ENCODE measurements around the gene TCF3. TPM values are rescaled to one million over a fixed set of nuclear protein-coding genes. Genes with fewer than 3 reads are reported as not detected.
"Not testable (repeated sequence)": the region's sequence is repeated elsewhere in the genome, so short reads cannot be mapped to it uniquely, and the experiment has no call there.

TCF3 gene
- total and polyA plus RNA-seq, 9 donors: 17.0 to 85.3 (median 60.7) TPM

- Histone ChIP-seq H3K27me3 (no peaks in the 10 kb centered on the region), H3K4me1 (ENCODE audit: insufficient read depth) (no peaks in the 10 kb centered on the region), H3K9me3 (peaks cover 0 to 4% of the 10 kb centered on the region in 2 donors), H3K4me3 (no peak overlapping the region), H3K36me3 (no peaks in the 10 kb centered on the region), H3K27ac (no peak overlapping the region)
- no peak for TF ChIP-seq EP300 (IDR thresholded peaks at IDR 0.05)
- no peak for TF ChIP-seq POLR2A (IDR thresholded peaks at IDR 0.05)
- TF ChIP-seq, protein P1, sequence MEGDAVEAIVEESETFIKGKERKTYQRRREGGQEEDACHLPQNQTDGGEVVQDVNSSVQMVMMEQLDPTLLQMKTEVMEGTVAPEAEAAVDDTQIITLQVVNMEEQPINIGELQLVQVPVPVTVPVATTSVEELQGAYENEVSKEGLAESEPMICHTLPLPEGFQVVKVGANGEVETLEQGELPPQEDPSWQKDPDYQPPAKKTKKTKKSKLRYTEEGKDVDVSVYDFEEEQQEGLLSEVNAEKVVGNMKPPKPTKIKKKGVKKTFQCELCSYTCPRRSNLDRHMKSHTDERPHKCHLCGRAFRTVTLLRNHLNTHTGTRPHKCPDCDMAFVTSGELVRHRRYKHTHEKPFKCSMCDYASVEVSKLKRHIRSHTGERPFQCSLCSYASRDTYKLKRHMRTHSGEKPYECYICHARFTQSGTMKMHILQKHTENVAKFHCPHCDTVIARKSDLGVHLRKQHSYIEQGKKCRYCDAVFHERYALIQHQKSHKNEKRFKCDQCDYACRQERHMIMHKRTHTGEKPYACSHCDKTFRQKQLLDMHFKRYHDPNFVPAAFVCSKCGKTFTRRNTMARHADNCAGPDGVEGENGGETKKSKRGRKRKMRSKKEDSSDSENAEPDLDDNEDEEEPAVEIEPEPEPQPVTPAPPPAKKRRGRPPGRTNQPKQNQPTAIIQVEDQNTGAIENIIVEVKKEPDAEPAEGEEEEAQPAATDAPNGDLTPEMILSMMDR (IDR thresholded peaks at IDR 0.05): no peak
- 10 to 18% (median 11%) methylated on average over 29 of the region's 29 CpGs for WGBS, 3 donors
- intact Hi-C loops (cut with DNase I): no loop called here
- no peak for DNase-seq
Observed at GRCh38 chr19:1690699-1691307, 38.4 kb upstream of the TCF3 start.

- H3K9me3 ChIP-seq; H3K4me1 ChIP-seq (ENCODE audit: insufficient read depth); H3K27ac ChIP-seq; H3K27me3 ChIP-seq; intact Hi-C loops (cut with DNase I); DNase-seq; H3K4me3 ChIP-seq; H3K36me3 ChIP-seq: not testable (repeated sequence)
- WGBS, 3 donors: 84 to 90% (median 87%) methylated on average over 5 of the region's 5 CpGs
Observed at GRCh38 chr19:1685785-1686184, 33.4 kb upstream of the TCF3 start.

DNA sequence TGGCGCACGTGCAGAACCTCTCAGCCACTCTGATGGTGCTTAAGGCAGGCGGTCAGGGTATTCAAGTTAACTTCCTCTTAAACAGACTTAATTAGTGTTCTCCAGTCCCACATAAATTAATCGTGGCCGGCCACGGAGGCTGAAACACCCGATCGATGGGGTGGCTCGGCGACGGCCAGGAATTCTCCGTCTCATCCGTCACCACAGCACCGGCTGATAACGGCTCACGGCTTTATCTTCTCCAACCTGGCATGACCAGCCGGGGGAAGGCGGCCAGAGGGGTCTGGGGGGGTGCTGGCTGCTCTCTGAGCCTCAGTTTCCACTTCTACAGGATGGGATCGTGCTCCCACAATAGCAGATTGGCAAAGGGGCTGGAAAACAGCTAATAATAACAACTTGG lies 32.6 kb upstream of the TCF3 start:
- no peaks in the 10 kb centered on the region for H3K27me3 ChIP-seq
- H3K9me3 ChIP-seq: no peaks in the 10 kb centered on the region
- TF ChIP-seq EP300 (IDR thresholded peaks at IDR 0.05) (no peak), POLR2A (IDR thresholded peaks at IDR 0.05) (no peak)
- TF ChIP-seq, protein P1 (IDR thresholded peaks at IDR 0.05): no peak
- H3K4me3 ChIP-seq: no peak overlapping the region
- no peaks in the 10 kb centered on the region for H3K36me3 ChIP-seq
- 37 to 63% (median 43%) methylated on average over 19 of the region's 19 CpGs for WGBS, 3 donors
- DNase-seq: no peak
- H3K4me1 ChIP-seq (ENCODE audit: insufficient read depth): no peaks in the 10 kb centered on the region
- H3K27ac ChIP-seq: no peak overlapping the region
- intact Hi-C loops (cut with DNase I): no loop called here

DNA sequence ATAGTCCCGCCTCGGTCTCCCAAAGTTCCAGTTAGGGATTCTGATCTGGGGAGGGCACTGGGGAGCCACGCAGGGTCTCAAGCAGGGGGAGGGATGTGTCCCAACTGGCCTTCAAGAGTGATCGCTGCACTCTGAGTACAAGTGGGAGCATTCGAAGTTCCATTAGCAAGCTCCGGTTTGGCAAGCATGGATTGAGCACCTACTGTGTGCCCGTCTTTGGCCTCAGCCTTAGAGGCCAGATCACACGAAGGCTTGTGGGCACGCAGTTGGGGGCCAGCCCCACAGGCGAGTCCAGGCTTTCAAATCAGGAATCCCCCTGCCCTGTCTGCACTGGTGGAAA lies 32.1 kb upstream of the TCF3 start:
- WGBS, 3 donors: 74 to 81% (median 77%) methylated on average over 10 of the region's 10 CpGs
- Histone ChIP-seq H3K4me1 (ENCODE audit: insufficient read depth) (no peaks in the 10 kb centered on the region), H3K36me3 (no peaks in the 10 kb centered on the region), H3K4me3 (no peak overlapping the region), H3K27ac (no peak overlapping the region), H3K9me3 (no peaks in the 10 kb centered on the region), H3K27me3 (no peaks in the 10 kb centered on the region)
- TF ChIP-seq EP300 (IDR thresholded peaks at IDR 0.05): no peak
- TF ChIP-seq, protein P1 (IDR thresholded peaks at IDR 0.05): no peak
- TF ChIP-seq POLR2A (IDR thresholded peaks at IDR 0.05): no peak
- no peak for DNase-seq
- intact Hi-C loops (cut with DNase I): no loop called here

DNA sequence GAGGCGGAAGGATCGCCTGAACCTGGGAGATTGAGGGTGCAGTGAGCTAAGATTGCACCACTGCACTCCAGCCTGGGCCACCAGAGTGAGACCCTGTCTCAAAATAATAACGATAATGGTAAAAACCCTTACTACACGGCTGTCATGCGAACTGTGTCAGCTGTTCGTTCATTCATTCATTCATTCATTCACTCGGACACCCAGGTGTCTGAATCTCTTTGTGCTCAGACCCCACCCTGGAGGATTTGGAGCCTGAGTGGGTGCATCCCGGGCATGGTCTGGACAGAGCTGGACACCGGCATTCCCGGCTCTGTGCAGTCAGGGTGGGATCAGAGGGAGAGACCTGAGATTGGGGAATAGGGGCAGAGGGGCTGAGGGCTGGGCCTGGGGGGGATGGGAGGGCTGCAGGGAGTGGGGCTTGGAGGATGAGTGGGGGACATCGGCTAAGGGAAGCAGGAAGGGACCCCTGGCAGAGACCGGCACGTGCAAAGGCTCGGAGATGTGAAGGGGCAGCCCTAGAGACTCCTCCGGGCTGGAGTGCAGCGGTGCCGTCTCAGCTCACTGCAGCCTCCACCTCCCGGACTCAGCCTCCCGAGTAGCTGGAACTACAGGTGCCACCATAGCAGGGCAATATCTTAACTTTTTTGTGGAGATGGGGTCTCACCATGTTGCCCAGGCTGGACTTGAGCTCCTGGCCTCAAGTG lies 31.6 kb upstream of the TCF3 start:
- Histone ChIP-seq H3K4me1 (ENCODE audit: insufficient read depth) (no peaks in the 10 kb centered on the region), H3K9me3 (no peaks in the 10 kb centered on the region), H3K4me3 (no peak overlapping the region), H3K27ac (no peak overlapping the region), H3K36me3 (no peaks in the 10 kb centered on the region), H3K27me3 (no peaks in the 10 kb centered on the region)
- TF ChIP-seq, protein P1 (IDR thresholded peaks at IDR 0.05): no peak
- TF ChIP-seq EP300 (IDR thresholded peaks at IDR 0.05): no peak
- no peak for TF ChIP-seq POLR2A (IDR thresholded peaks at IDR 0.05)
- intact Hi-C loops (cut with DNase I): no loop called here
- no peak for DNase-seq
- WGBS, 3 donors: 50 to 63% (median 60%) methylated on average over 19 of the region's 19 CpGs
